ENCODE measurements around the gene MSMO1. TPM values are rescaled to one million over a fixed set of nuclear protein-coding genes. Genes with fewer than 3 reads are reported as not detected.

Gene MSMO1
- total RNA-seq, 1 experiment from 2014 or later: 80.4 TPM

GRCh38 chr4:165324918-165325304, 2.6 kb upstream of the MSMO1 start:
- Mint-ChIP-seq H3K4me3 (ENCODE audit: unreplicated experiment) (no peak overlapping the region), H3K4me1 (ENCODE audit: insufficient read depth, unreplicated experiment) (peaks cover 15% of the 10 kb centered on the region), H3K27me3 (ENCODE audit: insufficient read depth, unreplicated experiment) (no peaks in the 10 kb centered on the region), H3K36me3 (ENCODE audit: insufficient read depth, unreplicated experiment) (peaks cover 34% of the 10 kb centered on the region), H3K27ac (ENCODE audit: low read depth, unreplicated experiment) (no peak overlapping the region), H3K9me3 (ENCODE audit: unreplicated experiment) (no peaks in the 10 kb centered on the region)
- intact Hi-C loops (cut with micrococcal nuclease): loop anchor here (5.0 kb wide), 2 partner anchors 103 to 213 kb away; partner anchors contain the start of gene TMEM192
- no peak for DNase-seq (ENCODE audit: unreplicated experiment)
- BruUV-seq (replicated peaks): no TSS peak
- ChIA-PET CTCF (interaction anchor here (1.1 to 2.7 kb wide), 3 partner anchors 80 to 212 kb away, joined by 3 to 12 read pairs (median 3); partner anchors contain the start of gene TMEM192), POLR2A (interaction anchor here (1.2 to 7.7 kb wide), 4 partner anchors 12 to 119 kb away, joined by 3 to 146 read pairs (median 70); partner anchors contain the start of gene KLHL2)
- no peak for TF ChIP-seq CTCF (IDR thresholded peaks at IDR 0.05; ENCODE audit: unreplicated experiment)

- H3K9me3 Mint-ChIP-seq (ENCODE audit: unreplicated experiment): no peaks in the 10 kb centered on the region
- no peaks in the 10 kb centered on the region for H3K27me3 Mint-ChIP-seq (ENCODE audit: insufficient read depth, unreplicated experiment)
- no TSS peak for BruUV-seq (replicated peaks)
- ChIA-PET POLR2A (interaction anchor here (0.7 to 7.7 kb wide), 14 partner anchors 9 to 548 kb away, joined by 3 to 146 read pairs (median 8); partner anchors contain the start of genes KLHL2 and TMEM192), CTCF (interaction anchor here (0.6 to 2.7 kb wide), 7 partner anchors 12 to 213 kb away, joined by 3 to 12 read pairs (median 3); partner anchors contain the start of gene TMEM192)
- peaks cover 22% of the 10 kb centered on the region for H3K4me1 Mint-ChIP-seq (ENCODE audit: insufficient read depth, unreplicated experiment)
- peak; percentile 88 for DNase-seq (ENCODE audit: unreplicated experiment)
- peaks cover 34% of the 10 kb centered on the region for H3K36me3 Mint-ChIP-seq (ENCODE audit: insufficient read depth, unreplicated experiment)
- H3K4me3 Mint-ChIP-seq (ENCODE audit: unreplicated experiment): no peak overlapping the region
- intact Hi-C loops (cut with micrococcal nuclease): loop anchor here (1.0 to 5.0 kb wide), 7 partner anchors 37 to 214 kb away; partner anchors contain the start of gene TMEM192
- TF ChIP-seq CTCF (IDR thresholded peaks at IDR 0.05; ENCODE audit: unreplicated experiment): no peak
- H3K27ac Mint-ChIP-seq (ENCODE audit: low read depth, unreplicated experiment): no peak overlapping the region
These were observed 1.5 kb upstream of the MSMO1 start for GRCh38 chr4:165325732-165326512.

- peak; percentile 78 for DNase-seq (ENCODE audit: unreplicated experiment)
- ChIA-PET POLR2A (interaction anchor here (0.6 to 7.7 kb wide), 37 partner anchors 7 to 1043 kb away, joined by 3 to 146 read pairs (median 5); partner anchors contain the start of genes KLHL2 and TMEM192), CTCF (interaction anchor here (0.6 to 4.3 kb wide), 6 partner anchors 12 to 461 kb away, joined by 3 to 22 read pairs (median 3); partner anchors contain the start of gene TMEM192)
- intact Hi-C loops (cut with micrococcal nuclease): loop anchor here (1.0 to 5.0 kb wide), 8 partner anchors 15 to 215 kb away; partner anchors contain the start of gene TMEM192
- Mint-ChIP-seq H3K36me3 (ENCODE audit: insufficient read depth, unreplicated experiment) (peaks cover 30% of the 10 kb centered on the region), H3K27me3 (ENCODE audit: insufficient read depth, unreplicated experiment) (no peaks in the 10 kb centered on the region), H3K4me3 (ENCODE audit: unreplicated experiment) (no peak overlapping the region), H3K4me1 (ENCODE audit: insufficient read depth, unreplicated experiment) (peaks cover 31% of the 10 kb centered on the region), H3K27ac (ENCODE audit: low read depth, unreplicated experiment) (no peak overlapping the region), H3K9me3 (ENCODE audit: unreplicated experiment) (no peaks in the 10 kb centered on the region)
- TF ChIP-seq CTCF (IDR thresholded peaks at IDR 0.05; ENCODE audit: unreplicated experiment): no peak
- BruUV-seq (replicated peaks): TSS peak; percentile 78
These were observed 648 bp upstream of the MSMO1 start for GRCh38 chr4:165326831-165327210.

GRCh38 chr4:165328101-165328425, 594 bp downstream of the MSMO1 start:
- Mint-ChIP-seq H3K27ac (ENCODE audit: low read depth, unreplicated experiment) (no peak overlapping the region), H3K4me3 (ENCODE audit: unreplicated experiment) (no peak overlapping the region), H3K27me3 (ENCODE audit: insufficient read depth, unreplicated experiment) (no peaks in the 10 kb centered on the region), H3K36me3 (ENCODE audit: insufficient read depth, unreplicated experiment) (peaks cover 25% of the 10 kb centered on the region), H3K4me1 (ENCODE audit: insufficient read depth, unreplicated experiment) (peaks cover 41% of the 10 kb centered on the region), H3K9me3 (ENCODE audit: unreplicated experiment) (no peaks in the 10 kb centered on the region)
- ChIA-PET POLR2A (interaction anchor here (0.9 to 7.7 kb wide), 21 partner anchors 11 to 215 kb away, joined by 3 to 146 read pairs (median 5); partner anchors contain the start of genes KLHL2 and TMEM192), CTCF (interaction anchor here (0.6 to 4.3 kb wide), 3 partner anchors 134 to 991 kb away, joined by 3 to 22 read pairs (median 4); no protein-coding TSS in a partner anchor)
- no peak for TF ChIP-seq CTCF (IDR thresholded peaks at IDR 0.05; ENCODE audit: unreplicated experiment)
- BruUV-seq (replicated peaks): TSS peak; percentile 31
- no peak for DNase-seq (ENCODE audit: unreplicated experiment)
- intact Hi-C loops (cut with micrococcal nuclease): loop anchor here (5.0 kb wide), 2 partner anchors 106 to 216 kb away; partner anchors contain the start of gene TMEM192

Data from MCF 10A (cell line).